ENCODE data around the gene ATP6V1E1.

The ATP6V1E1 gene

DNA sequence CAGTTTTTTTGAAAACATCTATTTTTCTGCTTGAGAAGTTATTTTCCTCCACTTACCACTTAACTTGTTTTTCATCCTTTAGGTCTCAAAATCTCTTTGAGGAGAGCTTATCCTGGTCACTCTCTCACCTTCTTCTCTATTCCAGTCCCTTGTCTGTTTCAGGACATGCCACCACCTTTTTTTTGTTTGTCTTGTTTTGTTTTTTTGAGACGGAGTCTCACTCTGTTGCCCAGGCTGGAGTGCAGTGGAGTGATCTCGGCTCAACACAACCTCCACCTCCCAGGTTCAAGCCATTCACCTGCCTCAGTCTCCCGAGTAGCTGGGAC lies 5.4 kb upstream of the ATP6V1E1 start:
- no peak for DNase-seq (ENCODE audit: low read depth in 2 of 2)

DNA sequence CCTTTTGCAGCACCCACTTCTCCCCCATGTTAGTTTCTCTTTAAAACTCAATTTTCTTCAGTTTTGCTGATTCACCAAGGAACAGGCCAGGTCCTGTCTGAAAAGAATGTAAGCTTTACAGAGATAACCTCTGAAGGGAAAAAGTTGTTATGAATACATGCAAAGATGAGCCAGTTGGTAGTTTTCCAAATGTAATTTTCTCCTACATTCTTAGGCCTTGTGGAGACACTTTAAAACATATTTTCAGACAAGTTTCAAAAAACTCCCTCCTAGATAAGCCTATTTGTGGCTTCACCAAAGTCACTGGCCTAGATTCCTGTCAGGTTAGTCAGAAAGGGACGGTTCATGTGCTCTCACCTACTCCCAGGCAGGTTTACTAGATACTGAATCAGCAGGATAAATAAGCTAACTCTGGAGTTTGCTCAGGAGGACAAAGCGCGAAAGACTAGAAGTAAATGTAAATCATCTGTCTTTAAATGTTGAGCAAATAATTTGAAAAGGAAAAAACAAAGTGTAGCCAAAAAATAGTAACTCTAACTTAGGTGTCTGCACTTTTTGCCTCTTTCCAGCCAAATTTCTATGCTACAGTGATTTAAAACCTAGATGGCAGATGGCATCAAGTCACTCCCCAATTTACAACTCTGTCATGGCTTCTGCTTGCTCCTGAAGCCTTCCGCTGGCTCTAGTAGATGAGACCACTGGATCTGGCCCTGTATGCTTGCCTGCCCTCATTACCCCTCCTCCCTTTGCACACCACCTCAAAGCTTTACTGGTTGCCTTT lies 4.9 kb upstream of the ATP6V1E1 start:
- DNase-seq (ENCODE audit: low read depth in 2 of 2): peak; percentile 48 to 56

DNA sequence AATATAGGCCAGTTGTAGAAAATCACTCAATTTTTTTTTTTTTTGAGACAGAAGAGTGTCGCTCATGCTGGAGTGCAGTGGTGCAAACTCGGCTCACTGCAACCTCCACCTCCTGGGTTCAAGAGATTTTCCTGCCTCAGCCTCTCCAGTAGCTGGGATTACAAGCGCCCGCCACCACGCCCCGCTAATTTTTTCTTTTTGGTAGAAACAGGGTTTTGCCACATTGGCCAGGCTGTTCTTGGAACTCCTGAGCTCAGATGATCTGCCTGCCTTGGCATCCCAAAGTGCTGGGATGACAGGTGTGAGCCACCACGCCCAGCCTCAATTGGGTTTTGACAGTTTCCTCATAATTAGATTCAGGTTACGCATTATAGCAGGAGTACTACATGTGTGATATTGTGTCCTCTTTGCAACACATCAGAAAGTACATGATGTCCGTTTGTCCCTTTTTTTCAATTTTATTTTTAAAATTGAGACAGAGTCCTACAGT lies 2.6 kb upstream of the ATP6V1E1 start:
- DNase-seq (ENCODE audit: low read depth in 2 of 2): no peak

DNA sequence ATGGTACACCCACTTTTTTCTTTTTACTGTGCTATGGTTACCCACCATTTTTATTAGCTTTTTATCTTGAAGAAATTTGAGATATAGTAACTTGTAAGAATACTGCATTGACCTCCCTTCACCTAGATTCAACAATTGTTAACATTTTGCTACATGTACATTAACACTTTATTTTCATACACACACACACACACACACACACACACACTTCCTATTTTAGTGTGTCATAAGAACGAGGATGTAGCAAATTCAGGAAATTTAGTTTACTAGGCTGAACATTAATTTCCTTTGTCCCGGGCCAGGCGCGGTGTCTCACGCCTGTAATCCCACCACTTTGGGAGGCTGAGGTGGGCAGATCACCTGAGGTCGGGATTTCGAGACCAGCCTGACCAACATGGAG lies 1.1 kb upstream of the ATP6V1E1 start:
- no peak for DNase-seq (ENCODE audit: low read depth in 2 of 2)

DNA sequence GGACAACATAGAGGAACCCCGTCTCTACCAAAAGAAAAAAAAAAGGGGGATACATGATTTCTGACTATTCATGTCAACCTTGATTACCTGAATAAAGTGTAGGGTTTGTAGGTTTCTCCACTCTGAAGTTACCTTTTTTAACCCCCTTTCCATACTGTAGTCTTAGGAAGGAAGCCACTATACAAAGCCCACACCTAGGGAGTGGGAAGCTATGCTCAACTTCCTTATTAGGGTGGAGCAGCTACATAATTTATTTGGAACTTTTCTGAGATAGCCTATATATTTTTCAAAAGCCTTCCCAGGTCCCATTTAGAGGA lies 582 bp upstream of the ATP6V1E1 start:
- DNase-seq (ENCODE audit: low read depth in 2 of 2): no peak

DNA sequence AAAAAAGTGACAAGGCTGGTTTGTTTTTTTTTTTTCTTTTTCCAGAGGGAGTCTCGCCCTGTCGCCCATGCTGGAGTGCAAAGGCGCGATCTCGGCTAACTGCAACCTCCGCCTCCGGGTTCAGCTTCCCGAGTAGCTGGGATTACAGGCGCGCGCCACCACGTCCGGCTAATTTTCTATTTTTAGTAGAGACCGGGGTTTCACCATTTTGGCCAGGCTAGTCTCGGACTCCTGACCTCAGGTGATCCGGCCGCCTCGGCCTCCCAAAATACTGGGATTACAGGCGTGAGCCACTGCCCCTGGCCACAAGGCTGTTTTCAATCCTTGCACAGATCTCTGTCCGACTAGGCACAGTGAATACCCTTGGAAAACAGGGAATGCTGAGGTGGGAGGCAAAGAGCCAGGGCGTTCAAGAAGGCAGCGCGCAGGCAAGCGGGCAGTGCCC lies 566 bp downstream of the ATP6V1E1 start:
- no peak for DNase-seq (ENCODE audit: low read depth in 2 of 2)

DNA sequence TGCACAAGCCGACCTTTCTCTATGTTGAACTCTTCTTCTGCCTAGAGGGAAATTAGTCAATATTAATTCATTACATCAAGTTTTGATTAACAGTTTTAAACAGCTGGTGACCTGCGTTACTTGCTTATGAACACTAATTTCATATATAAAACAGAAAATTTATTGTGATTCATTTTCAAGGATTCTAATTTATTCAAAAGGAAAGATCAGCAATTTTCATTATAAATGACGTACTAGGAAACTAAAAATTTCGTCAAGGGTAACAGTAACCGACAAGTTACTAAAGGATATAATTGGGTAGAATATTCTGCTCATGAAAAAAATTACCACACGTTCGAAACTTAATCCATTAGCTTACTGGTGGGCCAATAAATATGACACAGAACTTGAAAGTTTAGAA lies 15.3 kb downstream of the ATP6V1E1 start:
- DNase-seq (ENCODE audit: low read depth in 2 of 2): no peak

DNA sequence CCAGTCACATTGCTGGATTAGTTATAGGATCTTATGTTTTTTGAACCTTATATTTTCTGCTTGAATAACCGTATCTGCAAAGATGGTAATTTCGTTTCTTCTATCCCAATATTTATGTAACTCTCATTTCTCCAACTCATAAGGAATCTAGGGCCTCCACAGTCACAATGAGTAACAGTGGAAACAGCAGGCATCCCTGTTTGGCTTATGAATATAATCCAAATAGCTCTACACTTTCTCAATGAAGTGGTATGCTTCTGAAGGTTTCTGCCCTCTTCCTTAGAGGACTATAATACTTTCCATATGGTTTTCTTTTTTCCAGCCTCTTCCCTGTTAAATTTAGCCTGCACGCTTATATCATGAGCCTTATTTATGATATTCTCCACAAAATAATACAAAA lies 16.5 kb downstream of the ATP6V1E1 start:
- DNase-seq (ENCODE audit: low read depth in 2 of 2): no peak

DNA sequence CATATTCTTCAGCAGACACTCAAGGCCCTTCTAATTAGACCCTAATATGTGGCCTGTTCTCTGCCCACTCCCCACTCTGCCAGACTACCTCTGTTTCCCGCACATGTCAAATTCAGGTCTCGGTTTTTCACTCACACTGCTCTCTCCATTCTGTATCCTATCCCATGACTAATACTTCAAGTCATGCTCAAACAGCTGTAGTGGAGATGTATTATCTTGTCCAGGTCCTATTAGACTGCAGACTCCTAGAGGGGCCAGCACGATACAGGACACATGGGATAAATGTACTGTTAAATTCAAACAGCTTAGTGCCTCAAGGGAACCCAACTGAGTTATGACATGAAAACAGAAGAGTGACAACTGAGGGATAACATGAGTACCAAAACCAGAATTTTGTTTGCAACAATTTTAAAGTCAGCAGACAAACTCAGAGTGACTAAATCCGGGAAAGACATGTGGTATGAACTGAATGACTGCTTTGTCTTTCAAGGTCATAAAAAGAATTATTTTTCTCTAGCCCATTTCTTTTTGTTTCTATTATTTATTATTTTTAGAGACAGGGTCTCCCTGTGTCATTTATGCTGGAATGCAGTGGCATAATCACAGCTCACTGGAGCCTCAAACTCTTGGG lies 20.5 kb downstream of the ATP6V1E1 start:
- DNase-seq (ENCODE audit: low read depth in 2 of 2): no peak

DNA sequence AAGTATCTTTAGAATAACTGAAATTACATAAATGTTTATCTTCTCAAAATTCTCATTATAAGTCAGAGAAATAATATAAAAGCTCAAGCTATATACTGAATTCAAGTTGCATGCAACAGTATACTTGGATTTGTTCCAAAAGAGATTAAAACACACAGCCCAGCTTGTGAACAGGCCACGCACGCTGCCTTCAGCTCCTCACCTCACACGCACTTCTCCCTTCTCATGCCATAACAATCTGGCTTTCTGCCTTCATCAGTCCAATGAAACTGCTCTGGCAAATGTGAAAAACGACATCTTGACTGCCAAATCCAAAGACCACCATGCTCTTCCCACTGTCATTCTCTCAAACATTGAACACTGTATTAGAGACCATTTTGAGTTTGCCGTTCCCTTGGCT lies 22.1 kb downstream of the ATP6V1E1 start:
- peak in 1 of 2 experiments; percentile 27 for DNase-seq (ENCODE audit: low read depth in 2 of 2)

DNA sequence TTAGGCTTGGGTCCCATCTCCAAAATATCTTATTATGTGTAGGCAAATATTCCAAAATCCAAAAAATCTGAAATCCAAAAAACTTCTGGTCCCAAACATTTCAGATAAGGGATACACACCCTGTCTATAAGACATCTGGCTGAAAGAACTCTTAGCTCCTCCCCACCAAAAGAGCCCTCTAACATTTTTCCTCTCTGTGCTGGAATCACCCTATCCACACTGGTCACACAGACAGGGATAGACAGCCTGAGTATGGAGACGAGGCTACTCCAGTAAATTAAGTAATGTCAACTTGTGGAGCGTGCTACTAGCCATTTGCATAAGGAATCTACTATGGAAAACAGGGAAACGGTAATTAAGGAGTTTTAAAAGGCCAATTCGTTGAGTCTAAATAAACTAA lies 24.9 kb downstream of the ATP6V1E1 start:
- no peak for DNase-seq (ENCODE audit: low read depth in 2 of 2)

DNA sequence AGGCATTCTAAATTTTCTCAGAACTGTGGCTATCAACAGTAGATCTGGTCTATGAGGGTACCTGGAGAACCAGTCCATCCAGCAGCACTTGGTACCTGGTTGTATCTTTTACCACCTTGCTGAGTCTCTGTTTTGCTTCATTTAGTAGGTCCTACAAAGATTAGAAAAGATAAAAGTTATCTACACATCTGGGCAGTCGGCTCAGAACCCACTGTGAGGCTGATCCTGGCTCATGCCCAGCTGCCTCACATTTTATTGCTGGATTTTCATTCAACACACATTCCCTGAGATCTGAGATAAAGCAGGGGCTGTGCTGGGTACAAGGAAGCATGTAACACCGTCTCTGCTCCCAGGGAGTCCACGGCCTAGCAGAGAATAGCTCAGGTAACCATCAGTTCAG lies 27.5 kb downstream of the ATP6V1E1 start:
- no peak for DNase-seq (ENCODE audit: low read depth in 2 of 2)

DNA sequence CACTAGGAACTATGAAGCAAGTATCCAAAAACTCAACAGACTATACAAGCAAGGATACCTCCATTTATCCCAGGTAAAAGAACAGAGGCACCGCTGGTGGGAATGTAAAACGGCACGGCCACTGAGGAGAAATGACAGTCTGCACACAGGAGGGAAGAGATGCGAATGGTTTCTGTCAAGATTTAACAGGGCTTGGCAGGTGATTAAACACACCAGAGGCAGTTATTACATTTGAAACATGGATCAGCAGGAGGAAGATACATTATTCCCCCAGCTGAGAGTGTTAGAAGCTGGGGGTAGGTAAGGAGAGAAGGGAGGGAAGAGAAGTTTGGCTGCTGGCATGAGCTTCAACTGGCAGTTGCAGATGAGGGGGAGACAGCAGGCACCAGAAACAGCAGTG lies 30.2 kb downstream of the ATP6V1E1 start:
- no peak for DNase-seq (ENCODE audit: low read depth in 2 of 2)

DNA sequence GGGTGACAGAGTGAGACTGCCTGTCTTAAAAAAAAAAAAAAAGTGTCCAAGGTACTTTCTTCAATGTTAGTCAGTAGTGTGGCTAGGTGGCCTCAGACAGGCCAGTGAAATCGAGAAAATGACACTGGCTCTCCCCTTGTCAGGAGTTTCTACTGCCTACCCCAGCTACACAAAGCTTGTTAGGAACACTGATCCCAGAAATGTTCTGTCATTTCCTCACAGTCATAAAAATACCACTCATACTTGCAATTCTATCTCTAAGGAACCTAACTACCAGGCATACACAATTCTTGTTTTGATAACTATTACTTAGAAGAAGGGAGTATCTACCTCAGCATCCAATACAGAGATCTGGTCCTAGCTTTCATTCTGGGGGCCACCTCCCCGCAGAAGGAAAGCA lies 31.3 kb downstream of the ATP6V1E1 start:
- DNase-seq (ENCODE audit: low read depth in 2 of 2): no peak

DNA sequence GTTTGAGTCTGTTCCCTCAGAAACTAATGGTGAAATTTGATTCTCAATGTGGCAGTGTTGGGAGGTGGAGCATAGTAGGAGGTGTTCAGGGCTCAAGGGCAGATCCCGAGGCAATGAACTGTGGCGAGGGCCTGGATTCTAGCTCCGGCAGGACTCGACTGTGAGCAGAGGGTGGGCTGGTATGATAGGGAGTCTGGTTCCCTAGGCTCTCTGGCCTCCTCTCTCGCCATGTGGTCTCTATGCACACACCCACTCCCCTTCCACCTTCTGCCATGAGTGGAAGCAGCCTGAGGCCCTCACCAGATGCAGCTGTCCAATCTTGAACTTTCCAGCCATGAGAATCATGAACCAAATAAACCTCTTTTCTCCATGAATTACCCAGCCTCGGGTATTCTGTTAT lies 32.3 kb downstream of the ATP6V1E1 start:
- DNase-seq (ENCODE audit: low read depth in 2 of 2): no peak

DNA sequence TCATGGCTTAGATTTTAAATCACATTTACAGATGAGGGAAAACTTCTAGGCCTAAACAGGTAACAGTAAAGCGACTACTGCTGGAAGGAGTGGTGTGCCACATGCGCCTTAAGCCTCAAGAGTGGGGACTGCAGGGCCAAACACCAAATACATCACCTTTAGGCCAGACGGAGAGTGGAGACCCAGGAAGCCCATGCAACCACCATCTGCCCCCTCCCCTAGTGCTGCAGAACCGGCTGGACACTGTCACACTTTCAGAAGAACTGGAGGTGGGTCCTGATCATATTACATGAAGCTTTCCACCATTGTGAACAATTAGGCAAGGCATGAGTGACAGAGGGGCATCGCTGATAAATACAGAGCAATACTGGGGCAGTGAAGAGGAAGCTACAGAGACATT lies 36.3 kb downstream of the ATP6V1E1 start:
- no peak for DNase-seq (ENCODE audit: low read depth in 2 of 2)

DNA sequence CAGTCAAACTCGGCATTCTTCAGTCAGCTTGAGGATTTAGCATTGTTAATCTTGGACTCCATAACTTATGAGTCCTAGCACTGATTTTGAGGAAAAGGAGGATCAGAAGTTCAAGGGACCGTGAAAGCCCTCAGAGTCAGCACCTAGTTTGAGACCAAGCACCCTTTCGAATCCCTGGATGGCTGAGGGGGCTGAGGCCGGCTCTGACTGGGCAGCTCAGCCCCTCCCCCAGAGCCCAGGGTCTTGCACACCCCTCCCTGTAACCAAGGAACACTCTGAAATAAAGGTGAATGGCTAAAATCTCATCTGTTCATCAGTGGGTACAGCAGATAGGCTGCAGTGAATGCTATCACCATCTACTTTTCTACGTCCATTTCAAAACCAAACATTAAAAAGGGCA lies 38.0 kb downstream of the ATP6V1E1 start:
- DNase-seq (ENCODE audit: low read depth in 2 of 2): no peak

DNA sequence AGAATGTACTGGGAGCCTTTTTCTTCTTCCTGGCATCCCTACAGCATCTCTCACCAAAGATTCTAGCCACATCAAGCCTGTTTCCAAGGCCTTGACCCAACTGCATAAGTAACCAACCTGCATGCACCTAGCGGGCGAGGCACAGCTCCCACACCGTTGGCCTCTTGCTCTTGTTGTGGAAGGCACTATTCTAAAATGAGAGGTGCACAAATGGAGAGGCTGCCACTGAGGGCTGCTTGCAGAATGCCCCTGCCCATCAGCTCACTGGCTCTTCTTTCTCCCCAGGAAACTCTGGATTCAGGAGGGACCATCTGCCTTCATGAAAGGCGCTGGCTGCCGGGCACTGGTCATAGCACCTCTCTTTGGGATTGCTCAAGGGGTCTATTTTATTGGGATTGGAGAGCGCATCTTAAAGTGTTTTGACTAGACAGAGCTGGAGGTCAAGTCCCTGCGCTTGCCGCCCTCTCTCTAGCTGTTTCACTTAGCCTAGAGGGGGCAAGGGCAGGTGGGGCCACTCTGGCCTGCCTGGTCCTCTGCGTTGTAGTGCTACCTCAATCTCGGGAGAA lies 38.7 kb downstream of the ATP6V1E1 start:
- no peak for DNase-seq (ENCODE audit: low read depth in 2 of 2)

DNA sequence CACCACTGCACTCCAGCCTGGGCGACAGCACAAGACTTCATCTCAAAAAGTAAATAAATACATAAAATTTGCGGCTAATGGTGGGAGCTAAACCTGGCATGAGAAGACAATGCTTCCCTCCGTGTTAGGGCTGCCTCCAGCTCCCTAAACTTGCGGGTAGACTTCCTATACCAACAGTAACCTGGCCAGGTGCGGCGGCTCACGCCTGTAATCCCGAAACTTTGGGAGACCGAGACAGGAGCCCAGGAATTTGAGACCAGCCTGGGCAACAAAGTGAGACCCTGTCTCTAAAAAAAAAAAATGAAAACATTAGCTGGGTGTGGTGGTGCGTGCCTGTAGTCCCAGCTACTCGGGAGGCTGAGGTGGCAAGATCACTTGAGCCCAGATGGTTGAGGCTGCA lies 39.9 kb downstream of the ATP6V1E1 start:
- no peak for DNase-seq (ENCODE audit: low read depth in 2 of 2)

DNA sequence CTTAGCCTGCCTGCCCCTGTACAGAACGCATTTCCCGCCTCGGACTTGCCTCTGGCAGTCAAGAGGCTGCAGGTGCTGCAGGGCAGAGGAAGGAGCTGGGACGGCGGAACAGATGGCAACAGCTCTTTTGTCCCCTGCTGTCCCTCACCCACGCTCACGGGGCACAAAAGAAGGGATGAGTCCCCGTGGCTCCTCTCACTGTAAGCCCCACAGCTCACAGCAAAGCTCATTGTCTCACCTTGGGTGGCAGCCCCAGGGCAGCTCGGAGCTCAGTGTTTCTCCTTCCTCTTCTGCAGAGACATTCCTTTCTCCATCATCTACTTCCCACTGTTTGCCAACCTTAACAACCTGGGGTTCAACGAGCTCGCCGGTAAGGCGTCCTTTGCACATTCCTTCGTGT lies 40.9 kb downstream of the ATP6V1E1 start:
- DNase-seq (ENCODE audit: low read depth in 2 of 2): no peak

DNA sequence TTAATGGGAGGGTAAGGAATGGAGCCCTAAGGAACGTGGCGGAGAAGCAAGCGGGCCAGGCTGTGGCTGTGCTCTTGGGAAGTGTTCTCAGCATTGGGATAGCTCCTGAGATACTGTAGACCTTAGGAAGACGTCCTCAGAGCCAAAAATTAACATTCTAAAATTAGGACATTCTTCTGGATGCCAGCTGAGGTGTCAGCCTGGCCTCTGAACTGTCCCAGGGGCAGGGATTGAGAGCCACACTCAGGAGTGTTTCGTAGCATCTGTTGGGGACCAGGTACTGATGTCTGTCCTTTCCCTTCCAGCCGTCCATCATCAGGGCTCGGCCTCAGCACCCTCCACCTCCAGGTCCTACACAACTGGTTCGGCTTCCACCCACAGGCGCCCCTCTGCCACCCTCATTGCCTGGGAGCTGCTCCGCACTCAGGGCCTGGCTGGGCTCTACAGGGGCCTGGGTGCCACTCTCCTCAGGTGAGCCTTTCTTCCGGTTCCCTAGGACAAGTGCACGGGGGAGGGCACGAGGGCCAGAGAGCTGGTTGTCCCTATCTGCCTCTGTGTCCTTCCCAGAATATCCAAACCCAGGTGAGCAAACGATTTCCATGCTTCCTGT lies 41.6 kb downstream of the ATP6V1E1 start:
- no peak for DNase-seq (ENCODE audit: low read depth in 2 of 2)

DNA sequence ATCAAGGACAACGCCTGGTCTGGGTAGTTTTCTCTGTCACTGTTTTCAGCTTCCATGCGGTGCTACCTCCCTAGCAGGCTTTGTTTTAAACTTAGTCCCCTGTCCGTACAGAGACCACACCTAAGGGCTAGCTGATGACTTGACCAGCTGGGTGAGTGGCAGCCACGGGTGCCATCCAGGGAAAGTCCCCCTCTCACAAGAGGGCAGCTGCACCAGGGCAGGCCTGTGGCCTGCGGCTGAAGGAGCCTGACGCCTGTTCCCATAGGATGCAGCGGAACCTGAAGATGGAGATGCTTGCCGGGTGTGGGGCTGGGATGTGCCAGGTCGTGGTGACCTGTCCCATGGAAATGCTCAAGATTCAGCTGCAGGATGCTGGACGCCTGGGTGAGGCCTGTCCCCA lies 45.4 kb downstream of the ATP6V1E1 start:
- DNase-seq (ENCODE audit: low read depth in 2 of 2): no peak

DNA sequence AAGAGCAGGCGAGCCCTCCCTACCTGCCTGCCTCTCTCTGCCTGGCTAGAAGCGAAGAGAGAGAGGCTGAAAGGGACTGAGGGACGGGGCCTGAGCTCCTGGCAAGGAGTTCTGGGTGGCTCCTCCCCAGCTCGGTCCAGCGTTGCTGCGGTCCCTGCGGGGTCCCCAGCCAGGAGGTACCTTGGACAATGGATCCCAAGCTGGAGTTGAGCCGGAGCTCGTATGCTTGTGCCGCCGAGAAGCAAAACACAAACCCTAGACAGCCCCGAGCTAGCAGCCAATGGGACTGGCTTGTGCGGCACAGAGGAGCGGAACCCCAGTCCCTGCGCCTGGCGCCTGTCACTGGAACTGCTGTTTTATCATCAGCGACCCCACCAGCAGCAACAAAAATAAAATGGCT lies 46.9 kb downstream of the ATP6V1E1 start:
- no peak for DNase-seq (ENCODE audit: low read depth in 2 of 2)
